Muscle layer of duodenum (tissue), 2 donors: Measurements from ENCODE around the gene FAAH.

ENCODE experiments used
- H3K27ac ChIP-seq: one replicate; pipeline ENCODE4 v1.7.0; 2013; ENCODE audit warnings: mild to moderate bottlenecking, low read length
- H3K27me3 ChIP-seq: one replicate; pipeline ENCODE4 v1.7.0; 2013; ENCODE audit warnings: low read depth, mild to moderate bottlenecking, control low read depth, low read length
- H3K36me3 ChIP-seq, 2 donors: one replicate each; pipeline ENCODE4 v1.7.0; 2013; ENCODE audit warnings: low read length in 2 of 2, control low read depth in 1 of 2, mild to moderate bottlenecking in 1 of 2; ENCODE audit not compliant: insufficient read depth in 2 of 2, control insufficient read depth in 1 of 2
- H3K4me1 ChIP-seq, 2 donors: one replicate each; pipeline ENCODE4 v1.7.0; 2013; ENCODE audit warnings: low read length in 2 of 2, mild to moderate bottlenecking in 2 of 2, control low read depth in 1 of 2, moderate library complexity in 1 of 2; ENCODE audit not compliant: insufficient read depth in 2 of 2, control insufficient read depth in 1 of 2
- H3K4me3 ChIP-seq, 2 donors: one replicate each; pipeline ENCODE4 v1.7.0; 2013; ENCODE audit warnings: low read length in 2 of 2, low read depth in 1 of 2, mild to moderate bottlenecking in 1 of 2
- H3K9me3 ChIP-seq, 2 donors: one replicate each; pipeline ENCODE4 v1.7.0; 2013; ENCODE audit warnings: low read length in 2 of 2, control low read depth in 1 of 2, mild to moderate bottlenecking in 1 of 2; ENCODE audit not compliant: control insufficient read depth in 1 of 2
- donor health status: healthy.

Gene FAAH

GRCh38 chr1:46455951-46456350 is 61.8 kb downstream of the FAAH start:
- Histone ChIP-seq H3K4me1 (no peaks in the 10 kb centered on the region), H3K27me3 (no peaks in the 10 kb centered on the region), H3K27ac (no peak overlapping the region), H3K36me3 (no peaks in the 10 kb centered on the region), H3K4me3 (no peak overlapping the region), H3K9me3 (no peaks in the 10 kb centered on the region)

- Histone ChIP-seq H3K4me1 (no peaks in the 10 kb centered on the region), H3K36me3 (no peaks in the 10 kb centered on the region), H3K27ac (no peak overlapping the region), H3K4me3 (no peak overlapping the region), H3K9me3 (no peaks in the 10 kb centered on the region), H3K27me3 (no peaks in the 10 kb centered on the region)
Observed at GRCh38 chr1:46456411-46456963, 62.4 kb downstream of the FAAH start.

- H3K4me3 ChIP-seq, result no peak overlapping the region
- H3K27me3 ChIP-seq, result no peaks in the 10 kb centered on the region
- no peaks in the 10 kb centered on the region for H3K36me3 ChIP-seq
- H3K9me3 ChIP-seq, result no peaks in the 10 kb centered on the region
- H3K27ac ChIP-seq, result no peak overlapping the region
- H3K4me1 ChIP-seq, result no peaks in the 10 kb centered on the region
Observed at GRCh38 chr1:46457178-46457577, 63.1 kb downstream of the FAAH start.

GRCh38 chr1:46458190-46458589 is 64.1 kb downstream of the FAAH start:
- Histone ChIP-seq H3K27me3 (no peaks in the 10 kb centered on the region), H3K36me3 (no peaks in the 10 kb centered on the region), H3K4me1 (no peaks in the 10 kb centered on the region), H3K4me3 (no peak overlapping the region), H3K9me3 (no peaks in the 10 kb centered on the region), H3K27ac (no peak overlapping the region)

GRCh38 chr1:46458846-46459245 is 64.7 kb downstream of the FAAH start:
- Histone ChIP-seq H3K27me3 (no peaks in the 10 kb centered on the region), H3K4me1 (no peaks in the 10 kb centered on the region), H3K4me3 (no peak overlapping the region), H3K9me3 (no peaks in the 10 kb centered on the region), H3K36me3 (no peaks in the 10 kb centered on the region), H3K27ac (no peak overlapping the region)

GRCh38 chr1:46459315-46459714 is 65.2 kb downstream of the FAAH start:
- Histone ChIP-seq H3K27ac (no peak overlapping the region), H3K4me1 (no peaks in the 10 kb centered on the region), H3K27me3 (no peaks in the 10 kb centered on the region), H3K9me3 (no peaks in the 10 kb centered on the region), H3K4me3 (no peak overlapping the region), H3K36me3 (no peaks in the 10 kb centered on the region)

GRCh38 chr1:46461017-46461808 is 67.1 kb downstream of the FAAH start:
- Histone ChIP-seq H3K9me3 (no peaks in the 10 kb centered on the region), H3K4me3 (no peak overlapping the region)

GRCh38 chr1:46461809-46462448 is 67.8 kb downstream of the FAAH start:
- H3K27me3 ChIP-seq, result peaks cover 1% of the 10 kb centered on the region
- peaks cover 0 to 2% of the 10 kb centered on the region in 2 donors for H3K4me1 ChIP-seq
- no peak overlapping the region for H3K4me3 ChIP-seq
- H3K36me3 ChIP-seq, result no peaks in the 10 kb centered on the region
- no peaks in the 10 kb centered on the region for H3K9me3 ChIP-seq
- H3K27ac ChIP-seq, result no peak overlapping the region

More at GRCh38 chr1:46461017-46461808, 67.1 kb downstream of the FAAH start:
- Histone ChIP-seq H3K36me3 (no peaks in the 10 kb centered on the region), H3K4me1 (no peaks in the 10 kb centered on the region), H3K27me3 (no peaks in the 10 kb centered on the region), H3K27ac (no peak overlapping the region)
